SU-DHL-6 (cell line): ENCODE results near the gene CXorf66.

ENCODE experiments used
- EZH2phosphoT487 ChIP-seq: fragments of 200-600 bp; sonication (generic), shearing (Covaris generic); conservative IDR thresholded peaks from 2 replicates; pipeline ENCODE4 v1.6.1; 2018; ENCODE audit warnings: mild to moderate bottlenecking, antibody characterized with exemption, low read length, moderate library complexity, mixed read lengths
- TF ChIP-seq, protein P1 (sequence below): fragments of 200-600 bp; sonication (generic); IDR thresholded peaks from one replicate; pipeline ENCODE4 v1.5.1; 2017; ENCODE audit warnings: antibody characterized with exemption, mild to moderate bottlenecking, low read length, moderate library complexity; ENCODE audit not compliant: insufficient read depth, poor library complexity, severe bottlenecking

DNA sequence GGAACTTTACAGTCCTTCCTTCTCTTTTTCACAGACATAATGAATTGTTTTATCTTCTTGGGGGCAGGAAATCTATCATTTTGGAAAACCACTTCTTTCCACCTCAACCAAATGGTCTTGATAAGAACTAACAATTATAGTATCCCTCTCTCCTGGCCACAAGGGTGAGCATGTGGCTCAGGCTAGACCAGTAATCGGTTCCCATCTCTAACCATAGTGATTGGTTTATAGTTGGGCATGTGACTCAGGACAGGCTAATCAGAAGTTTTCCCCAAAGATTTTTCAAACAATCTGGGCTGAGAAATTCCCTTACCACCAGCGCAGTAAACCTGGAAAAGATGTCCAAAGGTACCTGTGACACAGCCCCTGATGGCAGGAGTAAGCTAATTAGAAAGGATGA is 4.0 kb upstream of the CXorf66 start:
- TF ChIP-seq, protein P1, sequence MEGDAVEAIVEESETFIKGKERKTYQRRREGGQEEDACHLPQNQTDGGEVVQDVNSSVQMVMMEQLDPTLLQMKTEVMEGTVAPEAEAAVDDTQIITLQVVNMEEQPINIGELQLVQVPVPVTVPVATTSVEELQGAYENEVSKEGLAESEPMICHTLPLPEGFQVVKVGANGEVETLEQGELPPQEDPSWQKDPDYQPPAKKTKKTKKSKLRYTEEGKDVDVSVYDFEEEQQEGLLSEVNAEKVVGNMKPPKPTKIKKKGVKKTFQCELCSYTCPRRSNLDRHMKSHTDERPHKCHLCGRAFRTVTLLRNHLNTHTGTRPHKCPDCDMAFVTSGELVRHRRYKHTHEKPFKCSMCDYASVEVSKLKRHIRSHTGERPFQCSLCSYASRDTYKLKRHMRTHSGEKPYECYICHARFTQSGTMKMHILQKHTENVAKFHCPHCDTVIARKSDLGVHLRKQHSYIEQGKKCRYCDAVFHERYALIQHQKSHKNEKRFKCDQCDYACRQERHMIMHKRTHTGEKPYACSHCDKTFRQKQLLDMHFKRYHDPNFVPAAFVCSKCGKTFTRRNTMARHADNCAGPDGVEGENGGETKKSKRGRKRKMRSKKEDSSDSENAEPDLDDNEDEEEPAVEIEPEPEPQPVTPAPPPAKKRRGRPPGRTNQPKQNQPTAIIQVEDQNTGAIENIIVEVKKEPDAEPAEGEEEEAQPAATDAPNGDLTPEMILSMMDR = no peak
- no peak for TF ChIP-seq EZH2phosphoT487
